ENCODE data around the gene PRC1.

Gene PRC1, protein sequence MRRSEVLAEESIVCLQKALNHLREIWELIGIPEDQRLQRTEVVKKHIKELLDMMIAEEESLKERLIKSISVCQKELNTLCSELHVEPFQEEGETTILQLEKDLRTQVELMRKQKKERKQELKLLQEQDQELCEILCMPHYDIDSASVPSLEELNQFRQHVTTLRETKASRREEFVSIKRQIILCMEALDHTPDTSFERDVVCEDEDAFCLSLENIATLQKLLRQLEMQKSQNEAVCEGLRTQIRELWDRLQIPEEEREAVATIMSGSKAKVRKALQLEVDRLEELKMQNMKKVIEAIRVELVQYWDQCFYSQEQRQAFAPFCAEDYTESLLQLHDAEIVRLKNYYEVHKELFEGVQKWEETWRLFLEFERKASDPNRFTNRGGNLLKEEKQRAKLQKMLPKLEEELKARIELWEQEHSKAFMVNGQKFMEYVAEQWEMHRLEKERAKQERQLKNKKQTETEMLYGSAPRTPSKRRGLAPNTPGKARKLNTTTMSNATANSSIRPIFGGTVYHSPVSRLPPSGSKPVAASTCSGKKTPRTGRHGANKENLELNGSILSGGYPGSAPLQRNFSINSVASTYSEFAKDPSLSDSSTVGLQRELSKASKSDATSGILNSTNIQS

DNA sequence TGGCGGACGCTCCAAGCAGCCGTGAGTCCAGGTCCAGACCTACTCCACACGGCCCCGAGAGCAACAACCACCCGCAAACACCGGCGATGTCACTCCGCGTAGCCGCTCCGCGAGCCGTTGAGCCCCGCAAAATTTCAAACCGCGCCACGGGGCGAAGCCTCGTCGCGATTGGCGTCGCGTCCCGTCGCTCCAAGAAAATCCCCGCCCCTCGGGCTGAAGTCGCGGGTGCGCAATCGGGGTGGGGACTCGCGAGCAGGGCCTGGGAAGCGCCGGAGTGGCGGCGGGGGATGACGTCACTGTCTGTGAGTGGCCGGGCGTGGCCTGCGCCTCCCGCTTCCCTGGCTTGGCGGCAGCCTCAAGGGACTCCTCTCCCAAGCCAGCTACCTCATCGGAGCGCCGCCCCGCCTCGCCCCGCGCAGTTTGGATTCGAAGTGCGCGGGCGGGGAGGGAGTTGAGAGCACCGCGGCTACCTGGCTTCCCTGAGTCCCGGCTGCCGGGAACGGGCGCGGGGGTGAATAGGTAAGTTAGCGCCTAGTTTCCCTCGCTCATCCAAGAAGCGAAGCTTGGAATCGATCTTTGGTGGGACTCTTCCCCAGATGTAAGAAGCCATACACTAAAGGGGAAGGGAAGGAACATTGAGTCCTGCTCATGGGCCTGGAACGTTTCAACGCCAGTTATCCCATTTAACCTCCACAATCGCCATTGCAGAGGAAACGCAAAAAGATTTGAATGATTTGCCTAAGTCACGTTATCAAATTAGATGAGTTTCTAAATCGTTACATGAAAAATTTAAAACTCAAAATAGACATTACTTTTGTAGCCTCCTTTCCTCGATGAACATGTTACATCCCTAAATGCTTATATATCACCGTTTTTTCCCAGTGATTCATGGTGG, at the start of gene PRC1:
Gene PRC1 (minus strand): TSS at position 119 of the 895 bp plus-strand sequence. CDS start 118 bp downstream, at position 1.
- Histone ChIP-seq H3K36me3 (ENCODE audit: insufficient read depth, low read length) (peaks cover 31% of the 10 kb centered on the region), H3K4me3 (ENCODE audit: low read length) (peak within 1 kb of the TSS; percentile 99), H3K4me1 (ENCODE audit: insufficient read depth, low read length) (peaks cover 18% of the 10 kb centered on the region), H2AFZ (ENCODE audit: low read depth, low read length) (peak within 1 kb of the TSS; percentile 54), H3K9me3 (ENCODE audit: low read length) (no peaks in the 10 kb centered on the region), H3K27me3 (ENCODE audit: insufficient read depth, low read length) (no peaks in the 10 kb centered on the region)

DNA sequence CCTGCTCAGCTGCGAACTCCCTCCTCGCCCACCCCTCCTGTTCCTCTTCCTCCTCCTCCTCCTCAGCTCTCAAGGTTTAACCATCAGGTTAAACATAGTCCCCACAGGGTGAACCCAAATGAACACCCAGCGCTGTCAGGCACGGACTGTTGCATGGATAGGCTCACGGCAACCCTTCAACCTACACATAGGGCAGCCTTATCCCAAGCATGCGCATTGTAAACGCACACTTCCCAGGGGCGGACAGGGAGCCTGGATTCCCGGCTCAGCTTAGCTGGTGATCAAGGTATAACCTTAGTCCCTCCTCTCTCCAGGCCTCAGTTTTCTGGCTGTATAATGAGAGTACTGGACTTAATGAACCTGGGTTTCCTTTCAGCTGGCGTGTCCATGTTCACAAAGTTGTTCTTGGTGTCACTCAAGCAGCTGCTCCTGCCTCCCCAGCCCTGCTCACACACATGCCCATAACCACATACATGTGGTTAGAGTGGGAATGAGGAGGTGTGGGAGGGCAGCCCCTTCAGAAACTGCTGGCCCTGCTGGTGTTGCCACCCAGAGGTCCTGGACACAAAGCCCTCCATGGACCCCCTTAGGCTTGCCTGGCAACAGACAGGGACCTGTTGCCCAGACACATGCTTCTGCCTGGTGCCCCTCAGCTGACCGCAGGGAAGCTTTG, 49.0 kb upstream of the PRC1 start:
- Histone ChIP-seq H3K27me3 (ENCODE audit: insufficient read depth, low read length) (peaks cover 8% of the 10 kb centered on the region), H3K9me3 (ENCODE audit: low read length) (no peaks in the 10 kb centered on the region), H3K36me3 (ENCODE audit: insufficient read depth, low read length) (no peaks in the 10 kb centered on the region), H2AFZ (ENCODE audit: low read depth, low read length) (no peak overlapping the region), H3K4me3 (ENCODE audit: low read length) (no peak overlapping the region), H3K4me1 (ENCODE audit: insufficient read depth, low read length) (no peaks in the 10 kb centered on the region)

DNA sequence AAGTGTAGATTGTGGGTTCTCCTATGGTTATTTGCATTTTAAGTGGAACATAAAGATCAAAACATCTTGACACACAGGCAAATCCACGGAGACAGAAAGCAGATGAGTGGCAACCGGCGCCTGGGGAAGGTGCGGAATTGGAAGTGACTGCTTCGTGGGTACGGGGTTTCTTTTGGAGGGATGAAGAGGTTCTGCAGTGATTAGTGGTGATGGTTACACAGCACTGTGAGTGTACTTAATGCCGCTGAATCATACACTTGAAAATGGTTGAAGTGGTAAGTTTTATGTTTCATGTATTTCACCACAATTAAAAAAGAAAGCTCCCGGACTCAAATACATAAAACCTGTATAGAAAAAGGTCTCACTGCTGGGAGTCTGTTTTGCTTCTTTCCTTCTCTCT, 46.5 kb upstream of the PRC1 start:
- Histone ChIP-seq H3K4me1 (ENCODE audit: insufficient read depth, low read length) (no peaks in the 10 kb centered on the region), H3K4me3 (ENCODE audit: low read length) (no peak overlapping the region), H3K36me3 (ENCODE audit: insufficient read depth, low read length) (no peaks in the 10 kb centered on the region), H3K27me3 (ENCODE audit: insufficient read depth, low read length) (peaks cover 15% of the 10 kb centered on the region), H2AFZ (ENCODE audit: low read depth, low read length) (no peak overlapping the region), H3K9me3 (ENCODE audit: low read length) (no peaks in the 10 kb centered on the region)

DNA sequence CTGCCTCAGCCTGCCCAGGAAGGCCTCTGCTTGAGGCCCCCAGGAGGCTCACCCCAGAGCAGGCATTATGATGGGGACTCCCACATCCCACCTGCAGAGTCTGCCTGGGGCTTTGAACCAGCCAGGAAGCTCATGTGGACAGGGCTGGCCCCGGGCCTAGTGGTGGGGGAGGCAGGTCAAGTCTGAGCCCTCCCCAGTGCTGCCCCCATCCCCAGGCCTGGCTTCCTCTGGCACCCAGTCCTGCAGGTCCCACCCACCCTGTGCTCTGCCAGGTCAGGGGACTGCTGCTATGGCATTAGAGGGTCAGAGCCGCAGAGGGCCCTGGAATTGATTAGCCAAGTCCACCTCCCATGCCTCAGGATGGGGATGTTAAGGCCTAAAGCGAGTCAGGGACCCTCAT, 45.7 kb upstream of the PRC1 start:
- peaks cover 18% of the 10 kb centered on the region for H3K27me3 ChIP-seq (ENCODE audit: insufficient read depth, low read length)
- no peak overlapping the region for H3K4me3 ChIP-seq (ENCODE audit: low read length)
- no peaks in the 10 kb centered on the region for H3K36me3 ChIP-seq (ENCODE audit: insufficient read depth, low read length)
- no peak overlapping the region for H2AFZ ChIP-seq (ENCODE audit: low read depth, low read length)
- no peaks in the 10 kb centered on the region for H3K9me3 ChIP-seq (ENCODE audit: low read length)
- H3K4me1 ChIP-seq (ENCODE audit: insufficient read depth, low read length) = no peaks in the 10 kb centered on the region

- Histone ChIP-seq H3K4me3 (ENCODE audit: low read length) (no peak overlapping the region), H3K27me3 (ENCODE audit: insufficient read depth, low read length) (peaks cover 26% of the 10 kb centered on the region), H2AFZ (ENCODE audit: low read depth, low read length) (no peak overlapping the region), H3K9me3 (ENCODE audit: low read length) (no peaks in the 10 kb centered on the region), H3K36me3 (ENCODE audit: insufficient read depth, low read length) (no peaks in the 10 kb centered on the region), H3K4me1 (ENCODE audit: insufficient read depth, low read length) (no peaks in the 10 kb centered on the region)
These were observed 38.8 kb upstream of the PRC1 start for GRCh38 chr15:91032919-91033803.

DNA sequence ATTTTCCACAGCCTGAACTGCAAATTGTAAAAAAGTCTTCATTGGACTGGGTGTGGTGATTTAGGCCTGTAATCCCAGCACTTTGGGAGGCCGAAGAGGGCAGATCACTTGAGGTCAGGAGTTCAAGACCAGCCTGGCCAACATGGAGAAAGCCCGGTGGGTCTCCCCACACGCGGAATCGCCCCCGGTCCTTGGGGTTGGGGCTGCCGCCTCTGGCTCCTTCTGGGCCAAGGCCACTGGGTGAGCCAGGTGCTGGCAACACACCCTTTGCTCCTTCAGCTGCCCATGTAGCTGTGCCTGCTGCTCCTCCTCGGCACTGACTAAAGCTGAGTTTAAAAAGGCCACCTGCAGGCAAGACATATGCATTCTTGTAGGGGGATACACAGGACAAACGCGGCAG, 37.5 kb upstream of the PRC1 start:
- H3K9me3 ChIP-seq (ENCODE audit: low read length) = no peaks in the 10 kb centered on the region
- H2AFZ ChIP-seq (ENCODE audit: low read depth, low read length) = no peak overlapping the region
- peaks cover 21% of the 10 kb centered on the region for H3K27me3 ChIP-seq (ENCODE audit: insufficient read depth, low read length)
- no peaks in the 10 kb centered on the region for H3K4me1 ChIP-seq (ENCODE audit: insufficient read depth, low read length)
- no peak overlapping the region for H3K4me3 ChIP-seq (ENCODE audit: low read length)
- no peaks in the 10 kb centered on the region for H3K36me3 ChIP-seq (ENCODE audit: insufficient read depth, low read length)

- no peaks in the 10 kb centered on the region for H3K36me3 ChIP-seq (ENCODE audit: insufficient read depth, low read length)
- no peak overlapping the region for H2AFZ ChIP-seq (ENCODE audit: low read depth, low read length)
- no peak overlapping the region for H3K4me3 ChIP-seq (ENCODE audit: low read length)
- no peaks in the 10 kb centered on the region for H3K9me3 ChIP-seq (ENCODE audit: low read length)
- H3K27me3 ChIP-seq (ENCODE audit: insufficient read depth, low read length) = peaks cover 7% of the 10 kb centered on the region
- peaks cover 3% of the 10 kb centered on the region for H3K4me1 ChIP-seq (ENCODE audit: insufficient read depth, low read length)
These were observed 33.3 kb upstream of the PRC1 start for GRCh38 chr15:91027677-91028076.

DNA sequence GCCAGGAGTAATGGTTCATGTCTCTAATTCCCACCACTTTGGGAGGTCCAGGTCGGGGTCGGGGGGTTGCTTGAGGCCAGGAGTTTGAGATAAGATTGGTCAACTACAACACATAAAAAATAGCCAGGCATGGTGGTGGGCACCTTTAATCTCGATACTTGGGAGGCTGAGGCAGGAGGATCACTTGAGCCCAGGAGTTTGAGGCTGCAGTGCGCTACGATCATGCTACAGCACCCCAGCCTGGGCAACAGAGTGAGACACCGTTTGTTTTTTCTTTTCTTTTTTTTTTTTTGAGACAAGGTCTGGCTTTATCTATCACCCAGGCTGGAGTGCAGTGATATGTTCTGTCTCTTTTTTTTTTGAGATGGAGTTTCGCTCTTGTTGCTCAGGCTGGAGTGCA, 29.4 kb upstream of the PRC1 start:
- Histone ChIP-seq H3K4me1 (ENCODE audit: insufficient read depth, low read length) (peaks cover 14% of the 10 kb centered on the region), H3K4me3 (ENCODE audit: low read length) (no peak overlapping the region), H2AFZ (ENCODE audit: low read depth, low read length) (no peak overlapping the region), H3K9me3 (ENCODE audit: low read length) (no peaks in the 10 kb centered on the region), H3K36me3 (ENCODE audit: insufficient read depth, low read length) (no peaks in the 10 kb centered on the region), H3K27me3 (ENCODE audit: insufficient read depth, low read length) (no peaks in the 10 kb centered on the region)

- Histone ChIP-seq H3K4me1 (ENCODE audit: insufficient read depth, low read length) (peaks cover 14% of the 10 kb centered on the region), H3K4me3 (ENCODE audit: low read length) (peak overlapping the region; percentile 78), H3K27me3 (ENCODE audit: insufficient read depth, low read length) (no peaks in the 10 kb centered on the region), H3K36me3 (ENCODE audit: insufficient read depth, low read length) (no peaks in the 10 kb centered on the region), H3K9me3 (ENCODE audit: low read length) (no peaks in the 10 kb centered on the region), H2AFZ (ENCODE audit: low read depth, low read length) (peak overlapping the region; percentile 87)
These were observed 28.4 kb upstream of the PRC1 start for GRCh38 chr15:91022832-91023129.

- no peaks in the 10 kb centered on the region for H3K9me3 ChIP-seq (ENCODE audit: low read length)
- H3K27me3 ChIP-seq (ENCODE audit: insufficient read depth, low read length) = no peaks in the 10 kb centered on the region
- no peaks in the 10 kb centered on the region for H3K36me3 ChIP-seq (ENCODE audit: insufficient read depth, low read length)
- peak within 1 kb of the TSS; percentile 87 for H2AFZ ChIP-seq (ENCODE audit: low read depth, low read length)
- peaks cover 14% of the 10 kb centered on the region for H3K4me1 ChIP-seq (ENCODE audit: insufficient read depth, low read length)
- peak within 1 kb of the TSS; percentile 78 for H3K4me3 ChIP-seq (ENCODE audit: low read length)
These were observed 27.9 kb upstream of the PRC1 start, which contains the start of gene VPS33B for GRCh38 chr15:91022075-91022831. TSS of gene VPS33B (minus strand) at chr15:91022594. CDS start at chr15:91022249, 345 bp downstream.

GRCh38 chr15:91021516-91022074, 27.3 kb upstream of the PRC1 start:
- Histone ChIP-seq H3K4me3 (ENCODE audit: low read length) (peak overlapping the region; percentile 78), H3K9me3 (ENCODE audit: low read length) (peaks cover 2% of the 10 kb centered on the region), H3K4me1 (ENCODE audit: insufficient read depth, low read length) (peaks cover 14% of the 10 kb centered on the region), H3K27me3 (ENCODE audit: insufficient read depth, low read length) (no peaks in the 10 kb centered on the region), H3K36me3 (ENCODE audit: insufficient read depth, low read length) (peaks cover 3% of the 10 kb centered on the region), H2AFZ (ENCODE audit: low read depth, low read length) (no peak overlapping the region)
